Liver (tissue), 9 donors: ENCODE results near the gene SYCP2L. TPM values are rescaled to one million over a fixed set of nuclear protein-coding genes. Genes with fewer than 3 reads are reported as not detected.

Experiments used
- DNase-seq: peaks from one replicate; pipeline ENCODE4 v3.0.0-alpha.2; 2017; ENCODE audit warnings: low spot score
- H3K27ac ChIP-seq, 2 donors: one replicate each; pipeline ENCODE4 v1.7.0; 2013; ENCODE audit warnings: inconsistent platforms in 2 of 2, low read length in 2 of 2, control low read depth in 1 of 2, low read depth in 1 of 2, mild to moderate bottlenecking in 1 of 2
- H3K27me3 ChIP-seq, 4 donors: one replicate each; pipeline versions ENCODE4 v1.6.1 to v1.7.0; 2013; ENCODE audit warnings: low read length in 3 of 4, inconsistent platforms in 1 of 4, mild to moderate bottlenecking in 1 of 4, moderate library complexity in 1 of 4; ENCODE audit not compliant: control insufficient read depth in 4 of 4, insufficient read depth in 4 of 4
- H3K36me3 ChIP-seq, 4 donors: one replicate each; pipeline versions ENCODE4 v1.6.1 to v1.7.0; 2013; ENCODE audit warnings: low read length in 3 of 4, mild to moderate bottlenecking in 3 of 4, low read depth in 1 of 4, moderate library complexity in 1 of 4; ENCODE audit not compliant: control insufficient read depth in 4 of 4, insufficient read depth in 3 of 4
- H3K4me1 ChIP-seq, 4 donors: one replicate each; pipeline versions ENCODE4 v1.6.1 to v1.7.0; 2013; ENCODE audit warnings: low read length in 3 of 4, mild to moderate bottlenecking in 3 of 4, moderate library complexity in 1 of 4; ENCODE audit not compliant: control insufficient read depth in 4 of 4, insufficient read depth in 4 of 4
- H3K4me3 ChIP-seq, 3 donors: one replicate each; pipeline versions ENCODE4 v1.6.1 to v1.7.0; 2013; ENCODE audit warnings: low read length in 3 of 3, control low read depth in 1 of 3, low read depth in 1 of 3, mild to moderate bottlenecking in 1 of 3
- H3K9ac ChIP-seq, 2 donors: one replicate each; pipeline ENCODE4 v1.7.0; 2013; ENCODE audit warnings: low read length in 2 of 2, mild to moderate bottlenecking in 2 of 2, moderate library complexity in 2 of 2, control low read depth in 1 of 2, low read depth in 1 of 2
- H3K9me3 ChIP-seq, 4 donors: one replicate each; pipeline versions ENCODE4 v1.6.1 to v1.7.0; 2013; ENCODE audit warnings: low read length in 3 of 4; ENCODE audit not compliant: control insufficient read depth in 4 of 4
- EGR1 ChIP-seq, 2 donors: IDR thresholded peaks; 2 replicates each; pipeline ENCODE4 v1.6.1; 2016 to 2018; ENCODE audit warnings: antibody characterized with exemption in 2 of 2, low read depth in 2 of 2
- FOXA1 ChIP-seq: IDR thresholded peaks from 2 replicates; pipeline ENCODE4 v1.6.1; 2016; ENCODE audit warnings: antibody characterized with exemption
- FOXA2 ChIP-seq: IDR thresholded peaks from 2 replicates; pipeline ENCODE4 v1.6.1; 2016; ENCODE audit warnings: antibody characterized with exemption
- HNF4A ChIP-seq, 2 donors: conservative IDR thresholded peaks; 2 replicates each; pipeline ENCODE4 v1.6.1; 2016; ENCODE audit warnings: antibody characterized with exemption in 2 of 2, mild to moderate bottlenecking in 2 of 2
- HNF4G ChIP-seq: IDR thresholded peaks from 2 replicates; pipeline ENCODE4 v1.6.1; 2016; ENCODE audit warnings: antibody characterized with exemption
- JUND ChIP-seq, 2 donors: IDR thresholded peaks; 2 replicates each; pipeline ENCODE4 v1.6.1; 2016; ENCODE audit warnings: antibody characterized with exemption in 2 of 2
- NR2F2 ChIP-seq: IDR thresholded peaks from 2 replicates; pipeline ENCODE4 v1.6.1; 2016; ENCODE audit warnings: antibody characterized with exemption
- RAD21 ChIP-seq, 2 donors: IDR thresholded peaks; 2 replicates each; pipeline ENCODE4 v1.6.1; 2016; ENCODE audit warnings: antibody characterized with exemption in 2 of 2, mild to moderate bottlenecking in 2 of 2
- RXRA ChIP-seq, 2 donors: IDR thresholded peaks; 2 replicates each; pipeline ENCODE4 v1.6.1; 2017 to 2018; ENCODE audit warnings: antibody characterized with exemption in 2 of 2, mild to moderate bottlenecking in 1 of 2
- SP1 ChIP-seq: IDR thresholded peaks from 2 replicates; pipeline ENCODE4 v1.6.1; 2018; ENCODE audit warnings: antibody characterized with exemption, mild to moderate bottlenecking
- TAF1 ChIP-seq: conservative IDR thresholded peaks from 2 replicates; pipeline ENCODE4 v1.6.1; 2016; ENCODE audit warnings: antibody characterized with exemption, mild to moderate bottlenecking
- YY1 ChIP-seq: IDR thresholded peaks from 2 replicates; pipeline ENCODE4 v1.6.1; 2016; ENCODE audit warnings: antibody characterized with exemption, mild to moderate bottlenecking
- WGBS: extraction: QIAGEN DNeasy Blood & Tissue Kit; methylation state at CpG from one replicate; pipeline ENCODE4 v1.1.7; 2013; 5-methylcytosine and 5-hydroxymethylcytosine counted together
- polyA plus RNA-seq, 2 donors: library from polyadenylated mRNA; stranded (reverse) in 1 of 2; unstranded in 1 of 2; fragments of 200-250 nt in 1 of 2; fragments of >200 nt in 1 of 2; fragmentation: Nextera tagmentation in 1 of 2; extraction: Ambion mirVana in 1 of 2; gene quantifications; one replicate each; pipeline versions ENCODE4 v1.2.1 to v1.2.3, GENCODE V29; 2013 to 2015
- total RNA-seq, 2 donors: library from RNA; depleted of rRNA; stranded (reverse); fragments of >200 nt; gene quantifications; one replicate each; pipeline ENCODE4 v1.2.3, GENCODE V29; 2014
- TF ChIP-seq, protein P1 (sequence below): IDR thresholded peaks from 2 replicates; pipeline ENCODE4 v1.6.1; 2016; ENCODE audit warnings: antibody characterized with exemption
- TF ChIP-seq, protein P2 (sequence below): IDR thresholded peaks from 2 replicates; pipeline ENCODE4 v1.6.1; 2016; ENCODE audit warnings: antibody characterized with exemption, mild to moderate bottlenecking
- TF ChIP-seq, protein P3 (sequence below): IDR thresholded peaks from 2 replicates; pipeline ENCODE4 v1.6.1; 2016; ENCODE audit warnings: antibody characterized with exemption
- TF ChIP-seq, protein P4 (sequence below): fragments of 150-350 bp; IDR thresholded peaks from 2 replicates; pipeline ENCODE4 v1.5.1; 2017; ENCODE audit warnings: improper control_type of control experiment, low read depth, low read length; ENCODE audit not compliant: missing input control
- TF ChIP-seq, protein P5 (sequence below): IDR thresholded peaks from 2 replicates; pipeline ENCODE4 v1.6.1; 2016; ENCODE audit warnings: antibody characterized with exemption
- donor health status: healthy.
- donor health status: healthy.
- donor health status: healthy.
- donor health status: healthy.
- donor health status: healthy.

SYCP2L gene
- total and polyA plus RNA-seq, 4 donors: 0.28 to 0.33 TPM; not detected in 2

DNA sequence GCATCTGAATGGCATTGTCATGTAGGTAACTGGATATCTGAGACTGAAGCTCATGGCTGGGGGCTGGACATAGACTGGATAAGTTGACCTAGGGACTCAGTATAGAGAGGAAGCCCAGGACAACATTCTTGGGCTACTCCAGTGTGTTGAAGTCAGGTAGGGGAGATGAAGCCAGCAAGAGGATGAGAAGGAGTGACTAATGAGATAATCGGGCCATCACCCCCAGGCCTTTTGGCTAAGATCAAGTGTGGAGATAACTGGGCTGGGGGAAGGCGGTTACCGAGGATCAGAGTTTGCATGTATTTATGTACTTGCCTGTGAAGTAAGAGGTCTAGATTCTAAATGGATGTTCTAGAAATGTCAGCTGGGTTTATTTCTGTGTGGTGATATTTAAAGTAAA lies 83.9 kb downstream of the SYCP2L start:
- Histone ChIP-seq H3K36me3 (no peaks in the 10 kb centered on the region), H3K9ac (no peak overlapping the region), H3K27ac (no peak overlapping the region), H3K4me3 (no peak overlapping the region), H3K9me3 (no peaks in the 10 kb centered on the region), H3K4me1 (no peaks in the 10 kb centered on the region), H3K27me3 (no peaks in the 10 kb centered on the region)
- TF ChIP-seq TAF1 (no peak), YY1 (no peak), JUND (IDR thresholded peaks at IDR 0.05) (no peak), HNF4G (no peak), RAD21 (IDR thresholded peaks at IDR 0.05) (no peak), NR2F2 (no peak), RXRA (IDR thresholded peaks at IDR 0.05) (no peak), FOXA1 (no peak), FOXA2 (no peak), HNF4A (conservative IDR thresholded peaks at IDR 0.05) (no peak)
- TF ChIP-seq, protein P1, sequence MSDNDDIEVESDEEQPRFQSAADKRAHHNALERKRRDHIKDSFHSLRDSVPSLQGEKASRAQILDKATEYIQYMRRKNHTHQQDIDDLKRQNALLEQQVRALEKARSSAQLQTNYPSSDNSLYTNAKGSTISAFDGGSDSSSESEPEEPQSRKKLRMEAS: no peak
- TF ChIP-seq, protein P2, sequence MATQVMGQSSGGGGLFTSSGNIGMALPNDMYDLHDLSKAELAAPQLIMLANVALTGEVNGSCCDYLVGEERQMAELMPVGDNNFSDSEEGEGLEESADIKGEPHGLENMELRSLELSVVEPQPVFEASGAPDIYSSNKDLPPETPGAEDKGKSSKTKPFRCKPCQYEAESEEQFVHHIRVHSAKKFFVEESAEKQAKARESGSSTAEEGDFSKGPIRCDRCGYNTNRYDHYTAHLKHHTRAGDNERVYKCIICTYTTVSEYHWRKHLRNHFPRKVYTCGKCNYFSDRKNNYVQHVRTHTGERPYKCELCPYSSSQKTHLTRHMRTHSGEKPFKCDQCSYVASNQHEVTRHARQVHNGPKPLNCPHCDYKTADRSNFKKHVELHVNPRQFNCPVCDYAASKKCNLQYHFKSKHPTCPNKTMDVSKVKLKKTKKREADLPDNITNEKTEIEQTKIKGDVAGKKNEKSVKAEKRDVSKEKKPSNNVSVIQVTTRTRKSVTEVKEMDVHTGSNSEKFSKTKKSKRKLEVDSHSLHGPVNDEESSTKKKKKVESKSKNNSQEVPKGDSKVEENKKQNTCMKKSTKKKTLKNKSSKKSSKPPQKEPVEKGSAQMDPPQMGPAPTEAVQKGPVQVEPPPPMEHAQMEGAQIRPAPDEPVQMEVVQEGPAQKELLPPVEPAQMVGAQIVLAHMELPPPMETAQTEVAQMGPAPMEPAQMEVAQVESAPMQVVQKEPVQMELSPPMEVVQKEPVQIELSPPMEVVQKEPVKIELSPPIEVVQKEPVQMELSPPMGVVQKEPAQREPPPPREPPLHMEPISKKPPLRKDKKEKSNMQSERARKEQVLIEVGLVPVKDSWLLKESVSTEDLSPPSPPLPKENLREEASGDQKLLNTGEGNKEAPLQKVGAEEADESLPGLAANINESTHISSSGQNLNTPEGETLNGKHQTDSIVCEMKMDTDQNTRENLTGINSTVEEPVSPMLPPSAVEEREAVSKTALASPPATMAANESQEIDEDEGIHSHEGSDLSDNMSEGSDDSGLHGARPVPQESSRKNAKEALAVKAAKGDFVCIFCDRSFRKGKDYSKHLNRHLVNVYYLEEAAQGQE: no peak
- TF ChIP-seq, protein P3, sequence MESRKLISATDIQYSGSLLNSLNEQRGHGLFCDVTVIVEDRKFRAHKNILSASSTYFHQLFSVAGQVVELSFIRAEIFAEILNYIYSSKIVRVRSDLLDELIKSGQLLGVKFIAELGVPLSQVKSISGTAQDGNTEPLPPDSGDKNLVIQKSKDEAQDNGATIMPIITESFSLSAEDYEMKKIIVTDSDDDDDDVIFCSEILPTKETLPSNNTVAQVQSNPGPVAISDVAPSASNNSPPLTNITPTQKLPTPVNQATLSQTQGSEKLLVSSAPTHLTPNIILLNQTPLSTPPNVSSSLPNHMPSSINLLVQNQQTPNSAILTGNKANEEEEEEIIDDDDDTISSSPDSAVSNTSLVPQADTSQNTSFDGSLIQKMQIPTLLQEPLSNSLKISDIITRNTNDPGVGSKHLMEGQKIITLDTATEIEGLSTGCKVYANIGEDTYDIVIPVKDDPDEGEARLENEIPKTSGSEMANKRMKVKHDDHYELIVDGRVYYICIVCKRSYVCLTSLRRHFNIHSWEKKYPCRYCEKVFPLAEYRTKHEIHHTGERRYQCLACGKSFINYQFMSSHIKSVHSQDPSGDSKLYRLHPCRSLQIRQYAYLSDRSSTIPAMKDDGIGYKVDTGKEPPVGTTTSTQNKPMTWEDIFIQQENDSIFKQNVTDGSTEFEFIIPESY: no peak
- TF ChIP-seq, protein P4, sequence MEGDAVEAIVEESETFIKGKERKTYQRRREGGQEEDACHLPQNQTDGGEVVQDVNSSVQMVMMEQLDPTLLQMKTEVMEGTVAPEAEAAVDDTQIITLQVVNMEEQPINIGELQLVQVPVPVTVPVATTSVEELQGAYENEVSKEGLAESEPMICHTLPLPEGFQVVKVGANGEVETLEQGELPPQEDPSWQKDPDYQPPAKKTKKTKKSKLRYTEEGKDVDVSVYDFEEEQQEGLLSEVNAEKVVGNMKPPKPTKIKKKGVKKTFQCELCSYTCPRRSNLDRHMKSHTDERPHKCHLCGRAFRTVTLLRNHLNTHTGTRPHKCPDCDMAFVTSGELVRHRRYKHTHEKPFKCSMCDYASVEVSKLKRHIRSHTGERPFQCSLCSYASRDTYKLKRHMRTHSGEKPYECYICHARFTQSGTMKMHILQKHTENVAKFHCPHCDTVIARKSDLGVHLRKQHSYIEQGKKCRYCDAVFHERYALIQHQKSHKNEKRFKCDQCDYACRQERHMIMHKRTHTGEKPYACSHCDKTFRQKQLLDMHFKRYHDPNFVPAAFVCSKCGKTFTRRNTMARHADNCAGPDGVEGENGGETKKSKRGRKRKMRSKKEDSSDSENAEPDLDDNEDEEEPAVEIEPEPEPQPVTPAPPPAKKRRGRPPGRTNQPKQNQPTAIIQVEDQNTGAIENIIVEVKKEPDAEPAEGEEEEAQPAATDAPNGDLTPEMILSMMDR: no peak
- no peak for DNase-seq
- WGBS: 92% methylated on average over 3 of the region's 3 CpGs

DNA sequence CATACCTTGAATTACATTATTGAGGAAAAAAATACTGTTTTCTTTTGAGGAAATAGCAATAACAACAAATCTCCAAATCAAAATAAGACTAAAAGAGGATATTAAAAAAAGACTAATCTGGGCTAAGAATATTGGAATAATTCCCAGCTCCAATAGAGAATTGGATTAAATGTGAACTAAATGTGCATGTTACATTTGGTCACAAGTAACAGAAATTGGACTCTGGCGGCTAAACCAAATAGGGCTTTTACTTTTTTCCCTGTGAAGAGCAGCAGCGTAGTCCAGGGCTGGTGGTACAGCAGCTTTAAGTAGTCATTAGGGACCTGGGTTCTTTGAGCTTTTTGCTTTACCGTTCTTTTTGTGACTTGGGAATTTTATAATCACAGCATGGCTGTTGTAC lies 85.3 kb downstream of the SYCP2L start:
- Histone ChIP-seq H3K27ac (no peak overlapping the region), H3K9ac (no peak overlapping the region), H3K4me3 (no peak overlapping the region), H3K9me3 (no peaks in the 10 kb centered on the region), H3K4me1 (no peaks in the 10 kb centered on the region), H3K36me3 (no peaks in the 10 kb centered on the region), H3K27me3 (no peaks in the 10 kb centered on the region)
- WGBS: 87% methylated on average over 3 of the region's 3 CpGs
- DNase-seq: no peak
- no peak for TF ChIP-seq RAD21 (IDR thresholded peaks at IDR 0.05)
- TF ChIP-seq, protein P3: no peak
- TF ChIP-seq TAF1: no peak
- TF ChIP-seq, protein P4: no peak
- no peak for TF ChIP-seq FOXA1
- TF ChIP-seq EGR1 (IDR thresholded peaks at IDR 0.05; ENCODE audit: low read depth in 2 of 2): no peak
- no peak for TF ChIP-seq SP1
- no peak for TF ChIP-seq RXRA (IDR thresholded peaks at IDR 0.05)
- TF ChIP-seq JUND (IDR thresholded peaks at IDR 0.05): no peak
- TF ChIP-seq YY1: no peak
- TF ChIP-seq, protein P5, sequence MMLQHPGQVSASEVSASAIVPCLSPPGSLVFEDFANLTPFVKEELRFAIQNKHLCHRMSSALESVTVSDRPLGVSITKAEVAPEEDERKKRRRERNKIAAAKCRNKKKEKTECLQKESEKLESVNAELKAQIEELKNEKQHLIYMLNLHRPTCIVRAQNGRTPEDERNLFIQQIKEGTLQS: no peak
